ENCODE results near the gene ENOPH1.
"Not testable (repeated sequence)": the region's sequence is repeated elsewhere in the genome, so short reads cannot be mapped to it uniquely, and the experiment has no call there.

Gene ENOPH1

DNA sequence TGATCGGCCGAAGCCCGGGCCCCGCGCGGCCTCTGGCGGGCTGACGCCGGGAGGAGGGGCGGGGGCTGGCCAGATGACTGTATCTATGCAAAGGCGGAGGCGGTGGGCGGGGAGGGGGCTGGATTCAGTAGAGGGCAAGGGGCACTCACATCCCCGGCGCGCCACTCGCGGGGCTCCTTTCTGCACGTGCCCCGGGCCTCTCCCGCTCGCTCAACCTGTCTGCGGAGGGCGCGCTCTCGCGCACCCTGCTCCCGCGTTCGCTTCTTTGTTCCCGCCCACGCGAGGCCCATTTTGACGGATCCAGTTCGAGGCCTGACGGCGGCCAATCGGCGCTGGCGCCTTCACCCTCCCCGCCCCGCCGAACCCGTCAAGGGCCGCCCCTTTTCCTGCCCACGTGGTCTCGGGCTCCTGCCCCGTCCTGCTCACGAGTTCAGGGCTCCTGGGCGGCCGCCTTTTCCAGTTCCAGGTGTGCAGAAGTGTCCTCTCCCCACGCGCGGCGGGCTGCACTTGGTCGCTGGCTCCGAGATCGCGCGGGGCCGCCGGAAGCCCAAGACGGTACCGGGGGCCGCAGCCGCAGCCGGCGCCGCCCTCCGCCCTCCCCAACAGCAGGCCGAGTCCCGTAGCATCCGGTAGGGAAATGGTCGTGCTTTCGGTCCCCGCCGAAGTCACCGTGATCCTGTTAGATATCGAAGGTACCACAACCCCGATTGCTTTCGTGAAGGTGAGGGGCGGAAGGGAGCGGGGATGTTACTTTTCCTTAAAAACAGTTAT is at the start of gene ENOPH1, which contains the start of gene HNRNPDL:
ENOPH1 (plus strand) TSS at position 398 of the 771 bp plus-strand sequence; CDS start at position 638, 240 bp downstream.
HNRNPDL (minus strand) TSS at position 270 of the 771 bp plus-strand sequence. CDS start 772 bp downstream, outside the sequence.
- peak; percentile 97 for DNase-seq (ENCODE audit: low read depth)
- peak; percentile 88 for TF ChIP-seq MYC (IDR thresholded peaks at IDR 0.05; ENCODE audit: low read depth, low read length)
- TF ChIP-seq, protein P1, sequence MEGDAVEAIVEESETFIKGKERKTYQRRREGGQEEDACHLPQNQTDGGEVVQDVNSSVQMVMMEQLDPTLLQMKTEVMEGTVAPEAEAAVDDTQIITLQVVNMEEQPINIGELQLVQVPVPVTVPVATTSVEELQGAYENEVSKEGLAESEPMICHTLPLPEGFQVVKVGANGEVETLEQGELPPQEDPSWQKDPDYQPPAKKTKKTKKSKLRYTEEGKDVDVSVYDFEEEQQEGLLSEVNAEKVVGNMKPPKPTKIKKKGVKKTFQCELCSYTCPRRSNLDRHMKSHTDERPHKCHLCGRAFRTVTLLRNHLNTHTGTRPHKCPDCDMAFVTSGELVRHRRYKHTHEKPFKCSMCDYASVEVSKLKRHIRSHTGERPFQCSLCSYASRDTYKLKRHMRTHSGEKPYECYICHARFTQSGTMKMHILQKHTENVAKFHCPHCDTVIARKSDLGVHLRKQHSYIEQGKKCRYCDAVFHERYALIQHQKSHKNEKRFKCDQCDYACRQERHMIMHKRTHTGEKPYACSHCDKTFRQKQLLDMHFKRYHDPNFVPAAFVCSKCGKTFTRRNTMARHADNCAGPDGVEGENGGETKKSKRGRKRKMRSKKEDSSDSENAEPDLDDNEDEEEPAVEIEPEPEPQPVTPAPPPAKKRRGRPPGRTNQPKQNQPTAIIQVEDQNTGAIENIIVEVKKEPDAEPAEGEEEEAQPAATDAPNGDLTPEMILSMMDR (IDR thresholded peaks at IDR 0.05; ENCODE audit: low read depth, low read length): no peak
- TF ChIP-seq POLR2A (IDR thresholded peaks at IDR 0.05; ENCODE audit: extremely low read depth, insufficient read length): peak; percentile 66
- TF ChIP-seq, protein P2, sequence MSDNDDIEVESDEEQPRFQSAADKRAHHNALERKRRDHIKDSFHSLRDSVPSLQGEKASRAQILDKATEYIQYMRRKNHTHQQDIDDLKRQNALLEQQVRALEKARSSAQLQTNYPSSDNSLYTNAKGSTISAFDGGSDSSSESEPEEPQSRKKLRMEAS (IDR thresholded peaks at IDR 0.05; ENCODE audit: low read depth, low read length): peak; percentile 96
- H3K4me3 ChIP-seq (ENCODE audit: low read depth, low read length): peak within 1 kb of the TSS; percentile 91

DNA sequence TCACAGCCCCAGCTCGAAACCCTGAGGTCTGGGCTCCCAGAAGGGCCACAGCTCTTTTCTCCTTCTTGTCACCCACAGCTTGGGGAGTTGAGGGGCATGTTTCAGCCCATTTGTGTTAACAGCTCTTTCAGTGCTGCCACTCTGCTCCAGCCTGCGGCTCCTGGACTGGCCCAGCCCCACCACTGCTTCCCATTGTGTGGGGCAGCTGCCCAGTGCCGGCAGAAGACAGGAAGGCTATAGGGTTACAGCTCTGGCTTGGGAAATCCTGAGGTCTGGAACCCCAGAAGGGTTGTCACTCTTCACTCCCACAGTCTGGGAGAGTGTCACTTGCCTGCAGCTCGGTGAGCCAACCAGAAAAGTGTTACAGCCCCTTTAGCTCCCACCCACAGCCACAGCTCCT is 49.6 kb upstream of the ENOPH1 start:
- TF ChIP-seq MYC (IDR thresholded peaks at IDR 0.05; ENCODE audit: low read depth, low read length) (no peak), POLR2A (IDR thresholded peaks at IDR 0.05; ENCODE audit: extremely low read depth, insufficient read length) (no peak)
- TF ChIP-seq, protein P1 (IDR thresholded peaks at IDR 0.05; ENCODE audit: low read depth, low read length): no peak
- TF ChIP-seq, protein P2 (IDR thresholded peaks at IDR 0.05; ENCODE audit: low read depth, low read length): no peak
- no peak overlapping the region for H3K4me3 ChIP-seq (ENCODE audit: low read depth, low read length)
- DNase-seq (ENCODE audit: low read depth): no peak

DNA sequence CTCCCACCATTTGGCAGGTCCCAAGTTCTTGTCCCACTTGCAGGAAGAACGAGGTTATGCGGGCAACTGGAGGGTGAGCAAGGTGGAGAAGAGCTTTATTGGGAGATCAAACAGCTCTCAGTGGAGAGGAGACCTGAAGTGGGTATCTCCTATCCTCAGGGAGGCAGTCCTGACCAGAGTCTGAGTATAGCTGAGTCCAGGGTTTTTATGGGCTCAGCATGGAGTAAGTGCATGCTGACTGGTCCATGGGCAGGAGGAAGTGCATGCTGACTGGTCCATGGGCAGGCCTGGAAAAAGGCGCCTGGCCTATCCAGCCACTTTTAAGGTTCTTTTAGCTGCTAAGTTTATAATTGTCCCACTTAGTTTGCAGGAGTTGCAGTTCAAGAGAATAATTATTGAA is 49.2 kb upstream of the ENOPH1 start:
- H3K4me3 ChIP-seq (ENCODE audit: low read depth, low read length): no peak overlapping the region
- no peak for DNase-seq (ENCODE audit: low read depth)
- TF ChIP-seq POLR2A (IDR thresholded peaks at IDR 0.05; ENCODE audit: extremely low read depth, insufficient read length) (no peak), MYC (IDR thresholded peaks at IDR 0.05; ENCODE audit: low read depth, low read length) (no peak)
- TF ChIP-seq, protein P1 (IDR thresholded peaks at IDR 0.05; ENCODE audit: low read depth, low read length): no peak
- TF ChIP-seq, protein P2 (IDR thresholded peaks at IDR 0.05; ENCODE audit: low read depth, low read length): no peak

DNA sequence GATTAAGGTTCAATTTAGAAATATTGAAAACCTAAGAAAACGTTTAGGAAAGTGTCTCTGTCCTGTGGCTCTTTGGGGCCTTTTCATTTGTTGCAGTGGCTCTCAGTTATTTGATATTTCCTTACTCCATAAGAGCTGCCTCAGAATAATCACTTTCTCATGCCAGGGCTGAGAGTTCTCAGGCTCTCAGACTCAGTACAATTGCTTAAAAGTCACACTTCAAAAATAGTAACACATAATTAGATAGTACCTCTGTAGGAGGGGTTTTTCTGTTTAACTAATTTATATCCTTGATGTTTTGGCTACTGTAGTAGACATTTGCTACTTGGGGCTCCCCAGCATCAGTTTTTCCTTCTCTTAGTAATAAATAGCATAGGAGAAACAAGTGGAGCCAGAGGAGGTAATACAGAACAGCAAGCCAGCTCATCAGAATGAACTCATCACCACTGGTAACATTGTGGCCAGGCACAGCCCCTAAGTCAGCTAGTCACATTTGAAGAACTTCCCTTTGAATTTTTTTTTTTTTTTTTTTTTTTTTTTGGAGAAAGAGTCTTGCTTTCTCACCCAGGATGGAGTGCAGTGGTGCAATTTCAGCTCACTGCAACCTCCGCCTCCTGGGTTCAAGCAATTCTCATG is 48.6 kb upstream of the ENOPH1 start:
- no peak overlapping the region for H3K4me3 ChIP-seq (ENCODE audit: low read depth, low read length)
- TF ChIP-seq MYC (IDR thresholded peaks at IDR 0.05; ENCODE audit: low read depth, low read length) (no peak), POLR2A (IDR thresholded peaks at IDR 0.05; ENCODE audit: extremely low read depth, insufficient read length) (no peak)
- TF ChIP-seq, protein P1 (IDR thresholded peaks at IDR 0.05; ENCODE audit: low read depth, low read length): no peak
- TF ChIP-seq, protein P2 (IDR thresholded peaks at IDR 0.05; ENCODE audit: low read depth, low read length): no peak
- DNase-seq (ENCODE audit: low read depth): no peak

DNA sequence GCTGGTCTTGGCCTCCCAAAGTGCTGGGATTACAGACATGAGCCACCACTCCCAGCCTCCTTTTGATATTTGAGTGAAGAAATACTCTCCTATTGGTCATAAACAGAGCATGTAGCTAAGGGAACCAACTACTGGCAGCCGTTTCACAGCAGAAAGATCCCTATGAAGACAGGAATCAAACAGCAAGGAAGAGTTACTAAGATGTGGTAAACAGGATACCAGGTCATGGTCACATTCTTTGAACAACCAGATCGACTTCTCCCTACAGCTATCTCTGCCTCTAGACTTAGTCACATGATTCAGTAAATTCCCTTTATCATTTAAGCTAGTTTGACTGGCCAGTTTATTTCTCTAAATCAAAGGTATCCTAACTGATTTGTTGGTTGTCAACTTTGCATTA is 47.6 kb upstream of the ENOPH1 start:
- no peak for DNase-seq (ENCODE audit: low read depth)
- TF ChIP-seq, protein P1 (IDR thresholded peaks at IDR 0.05; ENCODE audit: low read depth, low read length): no peak
- TF ChIP-seq MYC (IDR thresholded peaks at IDR 0.05; ENCODE audit: low read depth, low read length) (no peak), POLR2A (IDR thresholded peaks at IDR 0.05; ENCODE audit: extremely low read depth, insufficient read length) (no peak)
- TF ChIP-seq, protein P2 (IDR thresholded peaks at IDR 0.05; ENCODE audit: low read depth, low read length): no peak
- H3K4me3 ChIP-seq (ENCODE audit: low read depth, low read length): no peak overlapping the region

DNA sequence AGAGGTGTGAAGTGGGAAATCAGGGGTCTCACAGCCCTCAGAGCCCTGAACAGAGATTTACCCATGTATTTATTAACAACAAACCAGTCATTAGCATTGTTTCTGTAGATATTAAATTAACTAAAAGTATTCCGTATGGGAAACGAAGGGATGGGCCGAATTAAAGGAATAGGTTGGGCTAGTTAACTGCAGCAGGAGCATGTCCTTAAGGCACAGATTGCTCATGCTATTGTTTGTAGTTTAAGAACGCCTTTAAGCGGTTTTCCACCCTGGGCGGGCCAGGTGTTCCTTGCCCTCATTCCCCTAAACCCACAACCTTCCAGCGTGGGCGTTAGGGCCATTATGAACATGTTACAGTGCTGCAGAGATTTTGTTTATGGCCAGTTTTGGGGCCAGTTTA is 44.1 kb upstream of the ENOPH1 start:
- not testable (repeated sequence) for H3K4me3 ChIP-seq (ENCODE audit: low read depth, low read length); DNase-seq (ENCODE audit: low read depth)
